ENCODE results near the gene ERVH48-1. TPM values are rescaled to one million over a fixed set of nuclear protein-coding genes. Genes with fewer than 3 reads are reported as not detected.
"Not testable (repeated sequence)": the region's sequence is repeated elsewhere in the genome, so short reads cannot be mapped to it uniquely, and the experiment has no call there.

The ERVH48-1 gene
- total and polyA plus RNA-seq, 10 donors, result 0.05 TPM; not detected in 9

DNA sequence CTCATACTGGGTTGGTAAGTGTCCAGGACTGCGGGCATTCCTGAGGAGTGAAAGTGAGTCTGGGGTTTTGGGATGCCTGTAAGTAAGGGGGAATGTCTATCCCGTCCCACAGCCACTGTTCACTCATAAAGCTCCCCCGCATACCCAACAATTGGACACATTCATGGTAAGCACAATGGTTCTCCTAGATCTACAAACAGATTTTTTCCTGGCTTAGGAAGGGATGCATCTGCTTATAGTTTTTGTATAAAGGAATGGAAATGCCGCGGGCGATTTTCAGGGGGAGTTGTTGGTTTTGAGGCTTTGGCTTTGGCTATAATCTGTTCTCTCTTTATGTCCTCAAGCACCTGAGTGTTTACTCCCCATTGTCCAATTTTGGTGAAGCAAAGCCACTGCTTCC lies 7.1 kb downstream of the ERVH48-1 start:
- no peak for TF ChIP-seq CTCF (IDR thresholded peaks at IDR 0.05 in 8 of 11, conservative IDR thresholded peaks at IDR 0.05 in 3 of 11)
- TF ChIP-seq POLR2A (IDR thresholded peaks at IDR 0.05), result no peak
- TF ChIP-seq POLR2AphosphoS5 (IDR thresholded peaks at IDR 0.05), result no peak
- no peak for DNase-seq
- no peaks in the 10 kb centered on the region for H3K27me3 ChIP-seq (replicated peaks in 1 of 7)
- no peak overlapping the region for H3K27ac ChIP-seq
- WGBS, 5 donors, result 92 to 99% (median 97%) methylated on average over 6 of the region's 6 CpGs
- peaks cover 0 to 11% (median 0%) of the 10 kb centered on the region in 6 donors for H3K4me1 ChIP-seq
- intact Hi-C loops (cut with DNase I; ENCODE audit: low total_unique reads), result no loop called here
- H3K4me3 ChIP-seq, result no peak overlapping the region
- H3K9me3 ChIP-seq, result no peaks in the 10 kb centered on the region
- H3K36me3 ChIP-seq, result peaks cover 0 to 4% (median 0%) of the 10 kb centered on the region in 6 donors

DNA sequence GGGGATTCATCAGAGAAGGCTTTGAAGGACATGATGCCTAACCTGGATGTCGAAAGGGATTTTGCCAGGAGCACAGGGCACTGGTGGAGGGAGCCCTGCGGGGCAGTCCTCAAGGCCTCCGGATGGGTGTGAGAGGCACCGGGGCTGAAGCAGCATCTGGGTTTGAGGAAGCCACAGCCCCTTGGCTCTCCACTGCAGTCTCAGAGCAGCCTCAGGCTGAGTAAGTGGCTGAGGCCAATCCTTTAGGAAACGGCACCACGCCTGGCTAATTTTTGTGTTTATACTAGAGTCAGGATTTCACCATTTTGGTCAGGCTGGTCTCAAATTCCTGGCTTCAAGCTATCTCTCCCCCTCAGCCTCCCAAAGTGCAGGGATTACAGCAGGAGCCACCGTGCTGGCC lies 12.0 kb downstream of the ERVH48-1 start:
- intact Hi-C loops (cut with DNase I; ENCODE audit: low total_unique reads), result no loop called here
- no peaks in the 10 kb centered on the region for H3K9me3 ChIP-seq
- no peaks in the 10 kb centered on the region for H3K27me3 ChIP-seq (replicated peaks in 1 of 7)
- H3K36me3 ChIP-seq, result peaks cover 0 to 50% (median 37%) of the 10 kb centered on the region in 6 donors
- H3K27ac ChIP-seq, result peak overlapping the region in 5 of 8 donors; percentile 1 to 50 (median 35)
- no peak overlapping the region for H3K4me3 ChIP-seq
- TF ChIP-seq POLR2A (IDR thresholded peaks at IDR 0.05) (no peak), CTCF (IDR thresholded peaks at IDR 0.05 in 8 of 11, conservative IDR thresholded peaks at IDR 0.05 in 3 of 11) (no peak), POLR2AphosphoS5 (IDR thresholded peaks at IDR 0.05) (peak; percentile 22 to 41 (median 39))
- no peak for DNase-seq
- H3K4me1 ChIP-seq, result peaks cover 0 to 15% (median 0%) of the 10 kb centered on the region in 6 donors
- WGBS, 5 donors, result 69 to 81% (median 78%) methylated on average over 7 of the region's 7 CpGs

- not testable (repeated sequence) for DNase-seq
These were observed 13.5 kb downstream of the ERVH48-1 start for GRCh38 chr21:42911920-42912319.

DNA sequence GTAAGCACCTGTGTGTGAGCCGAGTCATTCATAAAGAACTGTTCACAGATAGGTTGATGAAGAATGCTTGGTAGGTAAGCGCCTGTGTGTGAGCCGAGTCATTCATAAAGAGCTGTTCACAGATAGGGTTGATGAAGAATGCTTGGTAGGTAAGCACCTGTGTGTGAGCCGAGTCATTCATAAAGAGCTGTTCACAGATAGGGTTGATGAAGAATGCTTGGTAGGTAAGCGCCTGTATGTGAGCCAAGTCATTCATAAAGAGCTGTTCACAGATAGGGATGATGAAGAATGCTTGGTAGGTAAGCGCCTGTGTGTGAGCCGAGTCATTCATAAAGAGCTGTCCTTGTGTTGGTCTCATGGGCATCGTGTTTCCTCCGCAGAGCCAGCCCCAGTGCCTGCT lies 16.9 kb downstream of the ERVH48-1 start:
- H3K27ac ChIP-seq; H3K9me3 ChIP-seq; H3K4me1 ChIP-seq; DNase-seq; H3K27me3 ChIP-seq (replicated peaks in 1 of 7); H3K4me3 ChIP-seq; intact Hi-C loops (cut with DNase I; ENCODE audit: low total_unique reads): not testable (repeated sequence)
- H3K36me3 ChIP-seq, result peaks cover 0 to 98% (median 76%) of the 10 kb centered on the region in 6 donors
- WGBS, 5 donors, result 92 to 97% (median 95%) methylated on average over 9 of the region's 9 CpGs

More at GRCh38 chr21:42911920-42912319, 13.5 kb downstream of the ERVH48-1 start:
- H3K4me3 ChIP-seq; H3K27me3 ChIP-seq (replicated peaks in 1 of 7); H3K9me3 ChIP-seq; intact Hi-C loops (cut with DNase I; ENCODE audit: low total_unique reads); H3K27ac ChIP-seq: not testable (repeated sequence)
- WGBS, 5 donors, result 89 to 98% (median 95%) methylated on average over 6 of the region's 6 CpGs
- Histone ChIP-seq H3K4me1 (peaks cover 0 to 15% (median 0%) of the 10 kb centered on the region in 6 donors), H3K36me3 (peaks cover 0 to 65% (median 47%) of the 10 kb centered on the region in 6 donors)

DNA sequence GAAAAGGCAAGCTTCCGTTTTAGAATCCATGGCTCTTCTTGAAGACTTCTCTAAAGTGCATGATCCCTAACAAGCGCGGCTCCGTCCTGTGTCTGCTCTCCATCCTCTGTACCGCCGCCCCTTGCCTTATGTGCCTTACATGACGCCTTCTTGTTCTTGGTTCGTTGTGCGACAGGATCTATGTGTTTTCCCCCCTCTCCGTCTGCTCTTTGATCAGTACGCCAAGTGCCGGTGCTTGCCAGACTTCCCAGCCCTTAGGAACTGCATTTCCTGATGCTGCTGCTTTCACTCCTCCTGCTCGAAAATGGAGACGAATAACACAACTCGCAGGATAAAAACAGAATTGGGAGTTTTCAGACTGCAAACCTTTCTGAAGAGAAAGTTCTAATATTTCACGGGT lies 19.2 kb downstream of the ERVH48-1 start:
- TF ChIP-seq POLR2AphosphoS5 (IDR thresholded peaks at IDR 0.05) (no peak), POLR2A (IDR thresholded peaks at IDR 0.05) (no peak), CTCF (IDR thresholded peaks at IDR 0.05 in 8 of 11, conservative IDR thresholded peaks at IDR 0.05 in 3 of 11) (no peak)
- Histone ChIP-seq H3K27me3 (replicated peaks in 1 of 7) (no peaks in the 10 kb centered on the region), H3K4me3 (no peak overlapping the region), H3K9me3 (no peaks in the 10 kb centered on the region), H3K27ac (no peak overlapping the region), H3K36me3 (peaks cover 0 to 100% (median 70%) of the 10 kb centered on the region in 6 donors), H3K4me1 (peaks cover 0 to 10% (median 0%) of the 10 kb centered on the region in 6 donors)
- intact Hi-C loops (cut with DNase I; ENCODE audit: low total_unique reads), result no loop called here
- 95 to 98% (median 97%) methylated on average over 16 of the region's 16 CpGs for WGBS, 5 donors
- DNase-seq, result no peak

Data from spleen (tissue), 11 donors.